ENCODE data around the gene CALD1.
A peak's percentile ranks its signal among the peaks of the same experiment; 100 is the strongest.

The CALD1 gene

DNA sequence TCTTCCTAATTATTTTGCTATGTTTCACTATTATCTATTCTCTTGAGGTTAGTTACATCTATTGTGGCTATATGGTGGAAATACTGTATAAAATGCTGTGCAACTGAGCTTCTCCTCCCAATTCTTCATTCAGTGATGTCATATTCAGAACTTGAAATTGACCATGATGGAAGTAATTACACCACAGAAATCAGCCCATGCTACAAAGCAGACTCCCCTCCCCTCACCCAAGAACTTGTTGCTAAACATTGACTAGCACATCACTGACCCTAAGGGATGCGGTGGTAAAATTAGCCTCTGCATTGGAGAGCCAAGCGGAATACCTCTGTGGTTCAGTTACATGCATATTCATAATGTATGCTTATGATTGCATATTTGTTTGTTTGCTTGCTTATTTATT lies 8.8 kb downstream of the CALD1 start:
- no peak for DNase-seq (ENCODE audit: low read depth)

- peak; percentile 56 for DNase-seq (ENCODE audit: low read depth)
These were observed 10.7 kb downstream of the CALD1 start for GRCh38 chr7:134789967-134790685.

GRCh38 chr7:134792968-134793367 lies 13.5 kb downstream of the CALD1 start:
- no peak for DNase-seq (ENCODE audit: low read depth)

GRCh38 chr7:134795231-134795630 lies 15.8 kb downstream of the CALD1 start:
- DNase-seq (ENCODE audit: low read depth), result no peak

- DNase-seq (ENCODE audit: low read depth), result no peak
These were observed 18.7 kb downstream of the CALD1 start for GRCh38 chr7:134798155-134798554.

DNA sequence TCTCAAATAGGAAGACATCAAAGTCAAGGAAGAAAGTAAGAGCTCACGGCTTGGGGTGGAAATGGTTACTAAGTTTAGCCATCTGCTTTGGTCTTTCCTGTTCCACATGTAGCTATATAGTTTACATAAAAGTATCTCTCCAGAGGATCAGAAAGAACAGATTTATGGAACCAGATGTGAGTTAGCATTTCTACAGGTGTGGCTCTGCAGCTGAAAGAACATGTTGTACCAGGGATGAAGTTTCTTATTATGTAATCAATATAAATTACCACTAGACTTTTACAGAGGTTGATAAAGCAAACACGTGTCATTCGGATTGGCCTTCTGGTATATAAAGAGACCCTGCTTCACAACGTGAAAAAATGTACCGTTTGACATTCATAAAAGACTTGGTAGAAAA lies 19.9 kb downstream of the CALD1 start:
- DNase-seq (ENCODE audit: low read depth), result no peak

GRCh38 chr7:134802762-134803161 lies 23.3 kb downstream of the CALD1 start:
- DNase-seq (ENCODE audit: low read depth), result no peak

- DNase-seq (ENCODE audit: low read depth), result no peak
These were observed 24.9 kb downstream of the CALD1 start for GRCh38 chr7:134804351-134804750.

DNA sequence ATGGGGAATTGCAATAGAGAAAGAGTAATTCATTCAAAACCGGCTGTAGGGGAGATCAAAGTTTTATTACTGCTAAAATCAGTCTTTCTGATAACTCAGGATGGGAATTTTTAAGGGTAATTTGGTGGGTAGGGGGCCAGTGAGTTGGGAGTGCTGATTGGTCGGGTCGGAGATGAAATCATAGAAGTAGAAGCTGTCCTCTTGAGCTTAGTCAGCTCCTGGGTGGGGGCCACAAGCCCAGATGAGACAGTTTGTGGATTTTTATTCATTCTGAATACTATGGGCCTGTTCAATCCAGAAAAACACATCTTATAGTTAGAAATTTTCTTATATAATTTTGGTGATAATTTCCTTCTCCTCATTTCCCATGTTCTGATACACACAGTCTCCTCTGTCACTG lies 25.4 kb downstream of the CALD1 start:
- no peak for DNase-seq (ENCODE audit: low read depth)

DNA sequence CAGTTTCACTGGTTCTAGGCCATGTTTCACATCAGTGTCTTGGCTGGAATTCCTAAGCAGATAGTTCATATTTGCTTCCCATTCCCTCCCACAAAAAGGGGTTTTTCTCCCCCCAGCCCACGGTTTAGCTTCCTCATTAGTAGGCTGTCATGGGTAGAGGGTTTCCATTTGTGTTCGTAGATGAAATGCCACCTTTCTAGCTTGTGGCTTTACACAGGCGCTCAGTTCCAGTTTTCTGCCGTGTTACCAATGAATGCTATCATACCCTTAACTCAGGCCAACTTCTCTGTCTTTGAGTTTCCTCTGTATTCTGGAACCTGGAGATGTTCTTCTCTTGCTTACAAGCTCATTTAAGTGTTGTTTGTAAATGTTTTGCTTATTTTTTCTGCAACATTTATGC lies 26.8 kb downstream of the CALD1 start:
- DNase-seq (ENCODE audit: low read depth), result no peak

GRCh38 chr7:134809616-134810015 lies 30.2 kb downstream of the CALD1 start:
- no peak for DNase-seq (ENCODE audit: low read depth)

- DNase-seq (ENCODE audit: low read depth), result peak; percentile 17
These were observed 32.3 kb downstream of the CALD1 start for GRCh38 chr7:134811765-134812164.

GRCh38 chr7:134813663-134814396 lies 34.4 kb downstream of the CALD1 start:
- DNase-seq (ENCODE audit: low read depth), result no peak

GRCh38 chr7:134814730-134815364 lies 35.4 kb downstream of the CALD1 start:
- DNase-seq (ENCODE audit: low read depth), result no peak

DNA sequence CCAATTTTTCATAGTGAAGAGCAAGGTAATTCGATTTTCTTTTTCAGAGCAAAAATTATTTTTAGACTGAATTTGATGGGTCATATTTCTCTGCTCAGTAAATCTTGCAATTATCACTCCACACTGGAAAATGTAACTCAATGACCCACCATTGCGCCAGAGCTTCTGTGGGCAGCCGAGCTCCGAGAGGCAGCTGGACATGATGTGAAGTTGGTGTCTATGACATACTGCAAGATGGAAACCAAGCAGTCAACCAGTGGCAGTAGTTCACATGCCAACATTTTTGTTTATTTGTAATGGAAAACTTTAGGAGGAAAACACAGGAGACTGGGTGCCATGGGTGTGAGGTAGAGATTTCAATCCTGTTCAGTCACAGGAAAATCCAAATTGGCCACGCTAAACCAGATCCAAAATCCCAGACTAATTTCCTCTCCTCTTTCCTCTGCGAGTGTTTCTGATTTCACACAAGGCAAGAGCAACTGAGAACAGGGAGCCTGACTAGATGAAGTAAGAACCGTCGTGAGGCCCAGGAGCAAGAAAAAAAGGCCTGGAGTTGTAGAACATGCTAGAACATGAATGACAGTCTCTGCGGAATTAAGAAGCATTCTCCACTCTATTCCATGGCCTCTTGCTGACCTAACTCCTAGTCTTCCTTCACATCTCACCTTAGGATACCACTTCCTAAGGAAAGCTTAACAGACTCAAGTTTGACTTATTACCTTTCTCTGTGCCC lies 39.3 kb downstream of the CALD1 start:
- peak; percentile 62 for DNase-seq (ENCODE audit: low read depth)

- DNase-seq (ENCODE audit: low read depth), result no peak
These were observed 40.0 kb downstream of the CALD1 start for GRCh38 chr7:134819401-134819800.

DNA sequence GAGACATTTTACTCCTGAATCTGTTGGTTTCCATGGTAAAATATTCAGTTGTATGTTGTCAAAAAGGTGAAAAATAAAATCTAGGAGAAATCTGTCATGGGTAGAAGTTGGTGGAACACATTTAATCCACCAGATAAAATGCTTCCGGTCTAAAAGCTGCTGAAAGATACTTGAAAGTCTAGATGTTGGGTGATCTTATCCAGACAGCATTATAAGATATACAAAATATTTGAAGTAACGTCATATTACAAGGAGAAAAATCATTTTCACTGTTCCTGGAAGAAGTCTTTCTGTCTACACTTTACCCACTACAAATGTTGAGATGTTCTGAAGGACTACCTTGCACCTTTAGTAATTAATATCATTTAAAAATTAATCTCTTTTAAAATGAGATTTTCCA lies 40.9 kb downstream of the CALD1 start:
- DNase-seq (ENCODE audit: low read depth), result no peak

DNA sequence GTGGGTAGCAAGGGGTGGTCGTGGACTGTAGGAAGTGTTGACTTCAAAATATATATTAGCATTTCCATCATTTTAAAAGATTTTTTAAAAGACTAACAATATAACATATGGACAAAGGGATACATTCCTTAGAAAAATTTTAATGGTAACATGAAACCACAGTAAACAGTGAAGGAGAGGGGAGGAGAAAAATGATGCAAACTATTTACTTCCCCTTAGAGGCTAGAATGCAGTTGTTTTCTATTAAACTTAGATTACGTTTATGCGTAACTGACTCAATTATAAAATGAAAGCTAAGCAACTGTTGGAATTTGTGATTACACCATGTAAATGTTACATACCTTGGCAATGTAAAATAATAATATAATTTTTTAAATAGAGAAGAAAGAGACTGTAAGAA lies 41.3 kb downstream of the CALD1 start:
- DNase-seq (ENCODE audit: low read depth), result peak; percentile 44

- DNase-seq (ENCODE audit: low read depth), result peak; percentile 53
These were observed 44.0 kb downstream of the CALD1 start for GRCh38 chr7:134823400-134823799.

- no peak for DNase-seq (ENCODE audit: low read depth)
These were observed 46.2 kb downstream of the CALD1 start for GRCh38 chr7:134825666-134826065.

- DNase-seq (ENCODE audit: low read depth), result no peak
These were observed 46.7 kb downstream of the CALD1 start for GRCh38 chr7:134826105-134826504.

GRCh38 chr7:134827436-134827835 lies 48.0 kb downstream of the CALD1 start:
- no peak for DNase-seq (ENCODE audit: low read depth)

GRCh38 chr7:134827889-134828288 lies 48.5 kb downstream of the CALD1 start:
- DNase-seq (ENCODE audit: low read depth), result peak; percentile 54
